GM23248 (cell line): ENCODE measurements around the gene TTLL1. TPM values are rescaled to one million over a fixed set of nuclear protein-coding genes. Genes with fewer than 3 reads are reported as not detected.
"Not testable (repeated sequence)": the region's sequence is repeated elsewhere in the genome, so short reads cannot be mapped to it uniquely, and the experiment has no call there.

Source experiments
- DNase-seq: peaks from one replicate; pipeline ENCODE4 v3.0.0-alpha.2; 2015
- H2AFZ ChIP-seq: fragments of 200-600 bp; sonication (generic); 2 replicates; pipeline ENCODE4 v1.6.1; 2016; ENCODE audit warnings: antibody characterized with exemption
- H3F3A ChIP-seq: fragments of 200-600 bp; sonication (generic); 2 replicates; pipeline ENCODE4 v1.6.1; 2016; ENCODE audit warnings: mild to moderate bottlenecking, antibody characterized with exemption, mixed run types; ENCODE audit not compliant: insufficient read depth
- H3K27ac ChIP-seq: fragments of 200-600 bp; sonication (generic); 2 replicates; pipeline ENCODE4 v1.5.1; 2016; ENCODE audit warnings: mild to moderate bottlenecking
- H3K27me3 ChIP-seq: fragments of 200-600 bp; sonication (generic); replicated peaks from 2 replicates; pipeline ENCODE4 v1.6.1; 2016; ENCODE audit warnings: mild to moderate bottlenecking; ENCODE audit not compliant: insufficient read depth
- H3K36me3 ChIP-seq: fragments of 200-600 bp; sonication (generic); 2 replicates; pipeline ENCODE4 v1.6.1; 2016; ENCODE audit warnings: low read depth, mild to moderate bottlenecking
- H3K4me1 ChIP-seq: fragments of 200-600 bp; sonication (generic); 2 replicates; pipeline ENCODE4 v1.6.1; 2016; ENCODE audit warnings: mild to moderate bottlenecking; ENCODE audit not compliant: insufficient read depth
- H3K4me2 ChIP-seq: fragments of 200-600 bp; sonication (generic); one replicate; pipeline ENCODE4 v1.6.1; 2016; ENCODE audit warnings: mild to moderate bottlenecking; ENCODE audit not compliant: unreplicated experiment
- H3K4me3 ChIP-seq: fragments of 200-600 bp; sonication (generic); 2 replicates; pipeline ENCODE4 v1.5.1; 2016; ENCODE audit warnings: mild to moderate bottlenecking
- H3K79me2 ChIP-seq: fragments of 200-600 bp; sonication (generic); 2 replicates; pipeline ENCODE4 v1.6.1; 2016; ENCODE audit warnings: mild to moderate bottlenecking; ENCODE audit not compliant: insufficient read depth
- H3K9ac ChIP-seq: fragments of 200-600 bp; sonication (generic); 2 replicates; pipeline ENCODE4 v1.6.1; 2016; ENCODE audit warnings: mild to moderate bottlenecking
- H3K9me2 ChIP-seq: fragments of 200-600 bp; sonication (generic); 2 replicates; pipeline ENCODE4 v1.6.1; 2016; ENCODE audit warnings: mixed run types, mild to moderate bottlenecking, moderate library complexity; ENCODE audit not compliant: insufficient read depth
- H3K9me3 ChIP-seq: fragments of 200-600 bp; sonication (generic); one replicate; pipeline ENCODE4 v1.6.1; 2017; ENCODE audit warnings: low read depth
- H4K20me1 ChIP-seq: fragments of 200-600 bp; sonication (generic); 2 replicates; pipeline ENCODE4 v1.6.0; 2016; ENCODE audit not compliant: insufficient read depth
- EZH2 ChIP-seq: fragments of 200-600 bp; sonication (generic); IDR thresholded peaks from 2 replicates; pipeline ENCODE4 v1.6.1; 2018; ENCODE audit warnings: antibody characterized with exemption, mild to moderate bottlenecking; ENCODE audit not compliant: insufficient read depth, poor library complexity, severe bottlenecking
- EZH2phosphoT487 ChIP-seq: fragments of 200-600 bp; sonication (generic); IDR thresholded peaks from 2 replicates; pipeline ENCODE4 v1.6.1; 2018; ENCODE audit warnings: antibody characterized with exemption, moderate library complexity, mild to moderate bottlenecking, low read depth; ENCODE audit not compliant: insufficient read depth
- WGBS, 2 experiments: methylation state at CpG; one replicate each; pipeline ENCODE4 v1.1.6; 2015 to 2017; ENCODE audit warnings: low lambda C conversion rate in 2 of 2, low coverage in 1 of 2; ENCODE audit errors: missing lambda C conversion rate in 2 of 2; 5-methylcytosine and 5-hydroxymethylcytosine counted together
- in situ Hi-C: fragments of 300-500 bp; cut with MboI; formaldehyde crosslinking; loops from 2 replicates; pipeline ENCODE4 v1.15.0; 2020
- polyA plus RNA-seq: library from polyadenylated mRNA; unstranded; fragments of >200 nt; fragmentation: Nextera tagmentation; extraction: Ambion mirVana; gene quantifications from 2 replicates; pipeline ENCODE4 v1.2.1, GENCODE V29; 2016
- total RNA-seq: library from RNA; depleted of rRNA; stranded (reverse); fragments of >200 nt; shearing (Covaris generic); gene quantifications from 2 replicates; pipeline ENCODE4 v1.2.3, GENCODE V29; 2014

TTLL1 gene
- total and polyA plus RNA-seq, 2 experiments from 2014 or later: 16.0 to 18.5 TPM

DNA sequence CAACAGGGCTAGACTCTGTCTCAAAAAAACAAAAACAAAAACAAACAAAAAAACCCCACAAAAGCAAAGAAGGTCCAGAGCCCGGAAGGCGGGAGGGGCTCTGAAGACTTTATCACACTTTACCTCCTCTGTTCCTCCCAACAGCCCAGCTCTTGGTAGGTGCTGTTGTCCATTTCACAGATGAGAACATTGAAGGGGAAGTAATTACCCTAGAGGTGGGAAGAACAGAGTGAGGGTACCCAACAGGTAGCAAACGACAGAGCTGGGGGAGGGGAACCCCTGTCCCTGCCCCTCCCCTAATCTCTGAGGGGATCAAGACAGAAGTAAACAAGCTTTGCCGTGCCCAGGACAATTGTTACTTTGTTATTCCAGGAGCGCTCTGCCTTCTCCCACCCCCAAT lies 20.3 kb upstream of the TTLL1 start:
- Histone ChIP-seq H2AFZ (no peak overlapping the region), H3K9ac (no peak overlapping the region), H3K9me2 (no peaks in the 10 kb centered on the region), H3K9me3 (no peaks in the 10 kb centered on the region), H3K4me1 (no peaks in the 10 kb centered on the region), H4K20me1 (no peaks in the 10 kb centered on the region), H3F3A (no peaks in the 10 kb centered on the region), H3K27me3 (peaks cover 25% of the 10 kb centered on the region), H3K4me2 (no peak overlapping the region), H3K36me3 (no peaks in the 10 kb centered on the region), H3K4me3 (no peak overlapping the region), H3K27ac (no peak overlapping the region), H3K79me2 (no peaks in the 10 kb centered on the region)
- no peak for DNase-seq
- WGBS, 2 experiments: 50 to 56% methylated on average over 4 to 5 of the region's 5 CpGs
- TF ChIP-seq EZH2 (no peak), EZH2phosphoT487 (no peak)
- in situ Hi-C loops: no loop called here

DNA sequence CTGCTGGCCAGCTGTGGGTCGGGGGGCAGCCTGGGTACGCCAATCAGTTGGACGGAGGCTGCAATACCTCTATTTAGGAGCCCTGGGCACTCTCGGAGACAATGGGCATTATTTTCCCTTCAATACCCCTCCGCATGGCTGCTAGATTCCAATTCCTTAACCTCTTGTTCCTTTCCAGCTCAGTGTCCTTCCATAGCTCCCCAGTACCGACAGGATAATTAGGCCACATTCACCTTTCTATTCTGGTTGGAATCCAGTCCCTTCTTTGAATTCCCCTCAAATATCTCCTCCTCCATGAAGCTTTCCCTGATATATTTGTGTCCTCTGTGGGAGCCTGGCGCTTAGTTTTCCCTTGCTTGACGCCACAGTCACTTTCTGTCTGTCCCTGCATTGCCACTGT lies 17.1 kb upstream of the TTLL1 start:
- Histone ChIP-seq H3K27ac (no peak overlapping the region), H3F3A (no peaks in the 10 kb centered on the region), H4K20me1 (no peaks in the 10 kb centered on the region), H3K4me3 (no peak overlapping the region), H3K4me1 (no peaks in the 10 kb centered on the region), H3K4me2 (no peak overlapping the region), H3K79me2 (no peaks in the 10 kb centered on the region), H3K9ac (no peak overlapping the region), H3K9me2 (no peaks in the 10 kb centered on the region), H3K9me3 (no peaks in the 10 kb centered on the region), H3K27me3 (peaks cover 15% of the 10 kb centered on the region), H3K36me3 (no peaks in the 10 kb centered on the region), H2AFZ (no peak overlapping the region)
- WGBS, 2 experiments: 69 to 70% methylated on average over 8 of the region's 8 CpGs
- in situ Hi-C loops: no loop called here
- TF ChIP-seq EZH2phosphoT487 (no peak), EZH2 (no peak)
- DNase-seq: no peak

DNA sequence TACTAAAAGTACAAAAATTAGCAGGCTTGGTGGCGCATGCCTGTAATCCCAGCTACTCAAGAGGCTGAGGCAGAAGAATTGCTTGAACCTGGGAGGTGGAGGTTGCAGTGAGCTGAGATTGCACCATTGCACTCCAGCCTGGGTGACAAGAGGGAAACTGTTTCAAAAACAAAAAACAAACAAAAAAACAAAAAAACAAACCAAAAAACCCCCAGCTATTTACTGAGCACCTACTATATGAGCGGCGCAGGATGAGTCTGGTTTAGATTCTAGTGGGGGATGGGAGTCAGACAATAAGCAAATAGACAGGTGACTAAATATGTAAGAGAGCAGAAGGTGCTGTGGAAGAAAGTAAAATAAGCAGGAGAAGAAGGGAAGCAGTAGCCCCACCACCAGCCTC lies 15.8 kb upstream of the TTLL1 start:
- H3K9me2 ChIP-seq, H3K79me2 ChIP-seq, H3K27ac ChIP-seq, DNase-seq, H3K4me2 ChIP-seq, in situ Hi-C loops, H3F3A ChIP-seq, H3K9me3 ChIP-seq, H3K4me1 ChIP-seq, H3K4me3 ChIP-seq, H3K36me3 ChIP-seq, H3K27me3 ChIP-seq, H2AFZ ChIP-seq, H3K9ac ChIP-seq, H4K20me1 ChIP-seq: not testable (repeated sequence)
- 94% methylated on average over 3 of the region's 3 CpGs for WGBS, 2 experiments

DNA sequence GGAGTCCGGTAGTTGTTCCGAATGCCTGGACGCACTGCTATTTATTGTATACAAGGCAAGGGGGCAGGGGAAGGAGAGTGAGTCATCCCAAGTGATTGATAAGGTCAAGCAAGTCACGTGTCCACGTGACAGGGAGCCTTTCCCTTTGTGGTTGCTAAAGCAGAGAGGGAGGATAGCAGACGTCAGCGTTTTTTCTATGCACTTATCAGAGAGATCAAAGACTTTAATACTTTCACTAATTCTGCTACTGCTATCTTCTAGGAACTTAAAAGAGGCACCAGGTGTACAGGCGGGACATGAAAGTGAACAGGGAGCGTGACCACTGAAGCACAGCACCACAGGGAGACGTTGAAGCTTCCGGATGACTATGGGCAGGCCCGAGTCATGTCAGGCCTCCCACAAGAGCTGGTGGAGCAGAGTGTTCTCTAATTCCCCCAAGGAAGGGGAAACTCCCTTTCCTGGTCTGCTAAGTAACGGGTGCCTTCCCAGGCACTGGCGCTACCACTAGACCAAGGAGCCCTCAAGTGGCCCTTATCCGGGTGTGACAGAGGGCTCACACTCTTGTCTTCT lies 14.9 kb upstream of the TTLL1 start:
- H3K9me3 ChIP-seq, H3K27me3 ChIP-seq, in situ Hi-C loops, H3K9ac ChIP-seq, H3K36me3 ChIP-seq, H3K4me2 ChIP-seq, H3K4me1 ChIP-seq, H4K20me1 ChIP-seq, H3F3A ChIP-seq, DNase-seq, H3K27ac ChIP-seq, H3K4me3 ChIP-seq, H2AFZ ChIP-seq, H3K79me2 ChIP-seq, H3K9me2 ChIP-seq: not testable (repeated sequence)
- WGBS, 2 experiments: 67 to 70% methylated on average over 15 of the region's 15 CpGs

DNA sequence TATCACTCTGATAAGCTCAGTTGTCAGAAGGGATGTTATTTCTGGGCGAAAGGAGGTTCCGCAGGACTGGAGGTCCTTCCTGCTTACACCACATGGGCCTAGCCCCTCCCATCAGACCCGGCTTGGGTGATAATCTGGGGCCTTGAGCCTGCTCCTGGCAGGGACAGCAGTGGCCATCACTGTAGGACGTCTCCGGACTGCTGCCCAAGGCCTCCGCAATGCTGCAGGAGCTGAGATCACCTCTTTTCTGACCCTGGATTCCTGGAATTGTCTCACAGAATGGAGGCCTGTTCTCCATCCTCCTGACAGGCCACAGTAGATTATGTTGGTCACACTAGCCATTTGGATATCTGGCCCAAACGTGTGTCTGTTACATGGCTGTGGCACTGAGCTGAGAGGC lies 12.1 kb upstream of the TTLL1 start:
- 70 to 73% methylated on average over 7 of the region's 7 CpGs for WGBS, 2 experiments
- Histone ChIP-seq H3K79me2 (no peaks in the 10 kb centered on the region), H3K4me2 (no peak overlapping the region), H4K20me1 (no peaks in the 10 kb centered on the region), H2AFZ (no peak overlapping the region), H3K9me3 (no peaks in the 10 kb centered on the region), H3K9ac (no peak overlapping the region), H3K27me3 (no peaks in the 10 kb centered on the region), H3K4me3 (no peak overlapping the region), H3F3A (no peaks in the 10 kb centered on the region), H3K27ac (no peak overlapping the region), H3K36me3 (no peaks in the 10 kb centered on the region), H3K4me1 (no peaks in the 10 kb centered on the region), H3K9me2 (no peaks in the 10 kb centered on the region)
- DNase-seq: no peak
- in situ Hi-C loops: no loop called here
- no peak for TF ChIP-seq EZH2
